DMS114 treated with DMSO at 0.1 percent for 48 hours (cell line): ENCODE measurements around the gene SULT1B1.
"Not testable (repeated sequence)": the region's sequence is repeated elsewhere in the genome, so short reads cannot be mapped to it uniquely, and the experiment has no call there.

Experiments used
- DNase-seq: peaks from one replicate; lab custom pipeline; 2025; ENCODE audit not compliant: unreplicated experiment; lab: John Stamatoyannopoulos, UW

The SULT1B1 gene

GRCh38 chr4:69760455-69760854 is at the start of gene SULT1B1:
Gene SULT1B1 (minus strand): TSS chr4:69760620. CDS start chr4:69755217, 5,403 bp downstream.
- no peak for DNase-seq

DNA sequence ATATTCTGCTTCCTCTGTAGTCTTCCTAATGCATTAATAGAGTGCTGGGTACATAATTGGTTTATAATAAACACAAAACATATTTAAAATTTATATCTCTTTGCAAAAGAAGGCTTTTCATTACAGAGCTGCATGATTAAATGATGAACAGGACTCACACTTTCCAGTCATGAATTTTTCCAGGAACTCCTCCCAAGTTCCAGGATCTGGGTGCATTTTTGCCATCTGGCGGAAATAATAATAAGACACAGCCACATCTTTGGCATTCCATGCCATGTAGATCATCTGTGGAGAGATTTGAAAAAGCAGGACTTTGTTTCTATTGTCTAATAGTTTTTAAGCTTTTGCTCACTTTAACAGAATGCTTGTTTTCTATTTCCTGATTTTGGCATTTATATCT is 40.2 kb upstream of the SULT1B1 start:
- no peak for DNase-seq

GRCh38 chr4:69799337-69799736 is 38.9 kb upstream of the SULT1B1 start:
- no peak for DNase-seq

- DNase-seq = no peak
Observed at GRCh38 chr4:69793732-69794131, 33.3 kb upstream of the SULT1B1 start.

GRCh38 chr4:69787879-69788278 is 27.5 kb upstream of the SULT1B1 start:
- no peak for DNase-seq

DNA sequence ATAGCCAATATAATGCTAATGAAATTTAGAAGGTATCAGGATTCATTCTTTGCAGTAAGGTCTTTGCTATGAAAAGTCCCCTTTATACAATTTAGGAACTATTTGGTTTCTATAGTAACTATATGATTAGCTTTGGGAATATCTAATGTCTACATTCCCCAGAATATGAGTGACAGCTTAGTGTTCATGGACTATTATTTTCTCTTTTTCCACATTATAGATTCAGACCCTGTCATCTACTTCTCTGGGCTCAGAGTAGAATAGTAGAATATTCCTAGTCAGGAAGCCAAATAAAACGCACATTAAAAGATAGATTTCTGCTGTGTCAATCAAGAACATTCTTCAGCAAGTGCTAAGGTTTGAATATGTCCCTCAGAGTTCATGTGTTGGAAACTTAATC is 26.1 kb upstream of the SULT1B1 start:
- no peak for DNase-seq

DNA sequence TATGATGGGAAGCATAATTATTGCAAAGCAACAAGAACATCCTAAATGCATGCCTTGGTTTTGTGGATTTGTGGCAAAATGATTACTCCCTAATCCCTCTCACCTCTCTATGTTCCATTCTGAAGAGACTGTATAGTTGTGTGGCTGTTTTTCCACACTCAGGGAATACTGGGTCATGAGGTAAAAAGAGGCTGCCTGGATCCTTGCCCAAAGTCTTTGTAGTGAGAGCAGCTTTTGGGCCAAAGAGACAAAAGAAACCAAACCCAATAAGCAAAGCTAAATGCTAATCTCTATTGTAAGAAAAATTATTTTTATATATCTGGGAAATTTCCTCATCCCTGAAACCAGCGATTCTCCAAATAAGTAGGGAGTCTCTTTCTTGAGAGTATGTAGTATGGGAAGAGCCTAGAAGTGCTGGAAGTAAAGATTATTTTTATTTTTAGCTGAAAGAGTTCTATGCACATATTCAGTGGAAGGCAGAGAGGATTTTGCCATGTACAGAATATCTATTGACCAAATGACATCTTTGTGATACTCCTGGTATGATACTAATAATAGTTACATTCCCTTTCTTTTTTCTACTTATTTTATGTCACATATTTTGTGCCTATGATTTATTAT is 24.9 kb upstream of the SULT1B1 start:
- DNase-seq = no peak

DNA sequence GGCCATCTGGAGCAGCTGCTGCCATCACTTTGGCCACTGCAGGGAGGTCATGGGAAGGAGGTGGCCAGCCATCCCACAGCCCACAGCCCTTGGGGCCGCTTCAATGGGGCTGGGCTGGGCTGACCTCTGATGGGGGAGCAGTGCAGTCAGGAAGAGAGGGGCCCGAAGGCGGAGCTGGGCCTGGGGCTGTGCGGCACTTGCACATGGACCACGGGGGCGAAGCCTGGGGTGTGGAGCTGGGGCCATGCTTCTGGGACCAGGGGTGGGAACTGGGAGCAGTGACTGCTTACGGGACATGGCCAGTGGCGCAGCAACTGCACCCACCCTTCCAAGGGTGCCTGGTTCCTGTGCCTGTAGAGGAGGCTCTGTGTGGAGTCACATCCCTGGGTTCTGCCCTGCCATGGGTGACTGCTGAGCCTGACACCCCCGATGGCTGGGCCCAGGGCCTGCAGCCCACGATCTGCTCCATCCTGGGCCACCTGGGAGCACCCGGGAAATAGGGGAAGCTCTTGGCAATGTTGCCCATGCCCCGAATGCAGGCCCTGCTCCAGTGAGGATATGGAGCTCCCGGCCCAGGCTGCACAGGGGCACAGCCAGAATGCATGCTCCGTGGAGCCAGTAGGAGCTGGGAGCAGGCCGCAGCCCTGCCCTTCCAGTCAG is 22.4 kb upstream of the SULT1B1 start:
- no peak for DNase-seq

GRCh38 chr4:69781458-69782418 is 21.3 kb upstream of the SULT1B1 start:
- DNase-seq = no peak

DNA sequence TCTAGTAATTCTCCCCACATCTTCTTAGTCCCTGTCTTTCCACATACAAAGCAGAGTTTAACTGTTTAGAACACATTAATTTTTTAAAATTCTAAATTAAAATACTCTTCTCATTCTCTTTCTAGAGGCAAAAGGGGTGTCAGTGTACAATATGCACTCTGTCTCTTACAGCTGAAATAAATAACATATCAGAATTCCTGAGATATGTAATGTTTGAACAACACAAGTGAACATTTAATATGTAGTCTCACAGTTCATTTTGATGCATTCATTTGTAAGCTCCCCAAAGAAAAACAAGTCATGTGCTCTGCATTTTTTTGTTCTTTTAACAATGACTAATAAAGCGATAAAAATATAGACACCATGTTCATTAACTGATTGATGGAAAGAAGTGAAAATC is 19.7 kb upstream of the SULT1B1 start:
- DNase-seq = no peak

GRCh38 chr4:69776696-69777095 is 16.3 kb upstream of the SULT1B1 start:
- DNase-seq = no peak

DNA sequence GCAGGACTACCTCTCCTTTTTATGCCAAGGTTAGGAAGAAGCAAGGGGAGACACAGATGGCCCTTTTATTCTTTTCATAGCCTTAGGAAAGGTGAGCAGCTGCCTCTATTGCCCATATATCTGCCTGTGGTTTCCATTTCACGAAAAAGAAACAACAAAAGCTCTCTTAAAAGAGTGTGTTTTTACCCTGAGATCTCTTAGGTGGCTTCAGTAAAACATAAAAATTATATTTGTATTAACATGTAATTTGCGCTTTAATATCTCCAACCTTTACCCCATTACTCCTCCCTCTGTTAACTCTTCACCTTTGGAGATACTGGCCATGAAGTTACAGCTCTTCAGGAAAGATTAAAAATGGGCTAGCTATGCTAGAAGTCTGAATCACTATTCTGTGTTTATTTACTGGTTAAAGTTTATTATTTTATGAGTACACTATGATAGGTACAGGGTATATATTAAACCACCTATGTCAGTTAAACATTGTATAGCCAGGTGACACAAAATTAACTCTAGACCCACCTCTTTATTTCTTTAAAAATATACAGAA is 15.0 kb upstream of the SULT1B1 start:
- no peak for DNase-seq

DNA sequence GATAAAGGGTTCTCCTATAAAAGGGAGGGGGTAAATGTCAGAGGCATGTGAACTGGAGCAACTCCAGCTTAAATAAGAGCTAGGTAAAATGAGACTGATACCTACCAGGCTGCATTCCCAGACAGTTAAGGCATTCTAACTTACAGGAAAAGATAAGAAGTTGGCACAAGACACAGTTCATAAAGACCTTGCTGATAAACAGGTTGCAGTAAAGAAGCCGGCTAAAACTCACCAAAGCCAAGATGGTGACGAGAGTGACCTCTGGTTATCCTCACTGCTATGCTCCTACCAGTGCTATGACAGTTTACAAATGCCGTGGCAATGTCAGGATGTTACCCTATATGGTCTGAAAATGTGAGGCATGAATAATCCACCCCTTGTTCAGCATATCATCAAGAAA is 13.1 kb upstream of the SULT1B1 start:
- no peak for DNase-seq

GRCh38 chr4:69768554-69768953 is 8.1 kb upstream of the SULT1B1 start:
- DNase-seq = not testable (repeated sequence)

DNA sequence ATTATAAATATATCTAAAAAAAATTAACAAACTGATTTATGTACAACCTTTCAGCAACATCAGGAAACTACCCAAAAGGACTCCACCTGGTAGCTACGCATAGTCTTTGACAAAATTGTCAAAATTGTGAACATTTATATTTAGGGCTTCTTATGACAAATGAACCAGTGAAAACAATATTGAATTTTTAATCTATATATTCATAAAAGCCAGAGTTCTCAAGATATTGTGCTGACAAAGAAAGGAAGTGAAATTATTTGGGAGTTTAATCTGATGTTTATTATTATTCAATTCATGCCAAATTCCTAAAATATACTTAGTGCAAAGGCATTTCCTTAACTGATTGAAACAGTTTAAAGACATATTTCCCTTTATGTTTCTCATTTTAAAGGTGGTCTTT is 5.3 kb upstream of the SULT1B1 start:
- DNase-seq = no peak

DNA sequence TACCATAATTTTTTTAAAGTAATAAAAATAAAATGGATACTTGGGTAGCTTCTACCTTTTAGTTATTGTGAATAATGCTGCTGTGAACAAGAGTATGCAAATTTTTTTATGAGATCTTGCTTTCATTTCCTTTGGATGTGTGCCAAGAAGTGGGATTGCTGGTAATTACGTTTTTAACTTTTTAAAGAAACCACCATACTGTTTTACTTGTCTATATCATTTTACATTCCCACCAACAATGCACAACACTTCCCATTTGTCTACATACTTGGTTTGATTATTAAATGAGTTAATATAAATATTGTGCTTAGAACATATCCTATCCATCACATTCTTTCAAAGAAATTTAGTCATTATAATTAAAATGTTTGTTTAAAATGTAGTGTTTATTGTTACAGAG is 3.9 kb upstream of the SULT1B1 start:
- no peak for DNase-seq

DNA sequence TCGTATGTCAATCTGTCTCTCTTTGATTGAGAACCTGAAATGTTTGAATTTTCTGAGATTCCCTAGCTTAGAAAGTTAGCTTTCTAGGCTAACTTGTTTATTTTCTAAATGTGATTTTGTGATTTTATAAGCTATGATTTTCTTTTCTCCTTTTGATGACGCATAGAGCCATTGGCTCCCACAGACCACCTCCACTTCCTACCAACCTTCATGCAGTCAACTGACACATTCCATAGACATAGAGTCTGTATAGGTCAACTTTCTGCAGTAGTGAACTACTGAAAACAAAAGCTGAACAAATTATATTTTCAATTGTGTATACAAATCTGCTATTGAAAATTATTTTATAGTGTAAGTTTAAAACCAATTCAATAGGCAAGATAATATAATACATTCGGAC is 2.8 kb upstream of the SULT1B1 start:
- no peak for DNase-seq

- DNase-seq = no peak
Observed at GRCh38 chr4:69759189-69759604, 1.2 kb downstream of the SULT1B1 start.

DNA sequence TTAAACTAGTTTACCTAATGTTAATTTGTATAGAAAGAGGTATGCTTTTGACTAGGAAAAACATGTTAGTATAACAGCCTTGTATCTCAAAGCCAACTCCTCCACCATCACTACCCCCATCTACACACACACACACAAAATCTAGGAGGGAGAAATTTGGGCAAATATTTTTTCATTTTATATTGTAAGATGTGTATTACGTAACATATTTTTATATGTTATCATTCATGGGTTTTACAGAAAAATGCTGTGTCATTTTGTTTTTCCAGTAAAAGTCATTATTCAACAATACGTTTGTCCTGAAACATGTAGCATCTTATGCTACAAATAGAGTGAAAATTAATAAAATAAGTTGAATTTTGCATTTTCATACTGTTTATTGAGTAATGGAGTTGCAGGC is 3.0 kb downstream of the SULT1B1 start:
- no peak for DNase-seq

DNA sequence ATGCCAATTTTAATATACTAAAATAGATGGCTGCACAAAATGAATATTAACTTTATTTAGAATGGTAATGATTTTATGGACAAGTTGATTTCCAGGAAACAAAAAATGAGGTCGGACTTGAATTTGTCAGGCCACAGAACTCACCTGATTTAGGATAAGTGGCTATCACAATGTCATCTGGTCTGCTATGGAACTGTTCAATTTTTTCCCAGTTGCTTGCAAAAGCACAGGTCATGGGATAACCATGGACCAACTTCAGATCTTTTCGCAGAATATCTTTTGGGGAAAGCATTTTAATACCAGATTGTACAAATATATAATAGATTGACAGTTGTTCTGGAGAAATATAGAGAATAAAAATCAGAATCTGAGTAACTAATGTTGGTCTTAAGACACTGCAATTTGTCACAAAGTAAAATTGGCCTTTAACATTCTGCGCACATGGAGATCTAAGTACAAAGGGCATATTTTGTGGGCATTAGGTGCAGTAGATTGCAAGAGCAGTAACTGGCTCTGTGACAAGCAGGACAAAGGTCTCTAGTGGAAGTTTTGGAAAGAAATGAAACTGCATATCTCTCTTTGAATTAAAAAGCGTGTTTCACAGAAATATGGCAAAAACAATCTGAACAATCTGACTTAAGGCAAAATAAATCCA is 5.4 kb downstream of the SULT1B1 start:
- DNase-seq = no peak

- DNase-seq = no peak
Observed at GRCh38 chr4:69753686-69754085, 6.7 kb downstream of the SULT1B1 start.
